GM23338 (cell line): Measurements from ENCODE around the gene ITLN1. TPM values are rescaled to one million over a fixed set of nuclear protein-coding genes. Genes with fewer than 3 reads are reported as not detected.
"Not testable (repeated sequence)": the region's sequence is repeated elsewhere in the genome, so short reads cannot be mapped to it uniquely, and the experiment has no call there.

Experiments used
- ATAC-seq: fragments of 200-7000 bp; cut with Tn5 transposase; 3 replicates; pipeline ENCODE4 v1.9.1; 2020
- DNase-seq: peaks from one replicate; pipeline ENCODE4 v3.0.0-alpha.2; 2015; ENCODE audit warnings: low spot score
- H2AFZ ChIP-seq: fragments of 200-600 bp; sonication (generic); 2 replicates; pipeline ENCODE4 v1.8.0; 2016; ENCODE audit warnings: antibody characterized with exemption, mild to moderate bottlenecking, moderate library complexity
- H3F3A ChIP-seq: fragments of 200-600 bp; sonication (generic); replicated peaks from 2 replicates; pipeline ENCODE4 v1.8.0; 2017; ENCODE audit warnings: antibody characterized with exemption, mixed run types, low read depth
- H3K27ac ChIP-seq: fragments of 200-600 bp; sonication (generic); 2 replicates; pipeline ENCODE4 v1.6.1; 2016; ENCODE audit warnings: low read depth
- H3K27me3 ChIP-seq: fragments of 200-600 bp; sonication (generic); 2 replicates; pipeline ENCODE4 v1.8.0; 2016; ENCODE audit warnings: mild to moderate bottlenecking, mixed run types, moderate library complexity; ENCODE audit not compliant: insufficient read depth
- H3K36me3 ChIP-seq: fragments of 200-600 bp; sonication (generic); 2 replicates; pipeline ENCODE4 v1.8.0; 2016; ENCODE audit warnings: mild to moderate bottlenecking; ENCODE audit not compliant: insufficient read depth
- H3K4me1 ChIP-seq: fragments of 200-600 bp; sonication (generic); 2 replicates; pipeline ENCODE4 v1.8.0; 2016; ENCODE audit warnings: mild to moderate bottlenecking, moderate library complexity; ENCODE audit not compliant: insufficient read depth
- H3K4me2 ChIP-seq: fragments of 200-600 bp; sonication (generic); 2 replicates; pipeline ENCODE4 v1.7.1; 2017; ENCODE audit warnings: mixed run types
- H3K4me3 ChIP-seq: fragments of 200-600 bp; sonication (generic); 2 replicates; pipeline ENCODE4 v1.6.1; 2016; ENCODE audit warnings: mixed run types
- H3K79me2 ChIP-seq: fragments of 200-600 bp; sonication (generic); replicated peaks from 2 replicates; pipeline ENCODE4 v1.8.0; 2017; ENCODE audit warnings: mild to moderate bottlenecking; ENCODE audit not compliant: insufficient read depth
- H3K9me2 ChIP-seq: fragments of 200-600 bp; sonication (generic); 2 replicates; pipeline ENCODE4 v1.8.0; 2017; ENCODE audit not compliant: insufficient read depth
- H4K20me1 ChIP-seq: fragments of 200-600 bp; sonication (generic); replicated peaks from 2 replicates; pipeline ENCODE4 v1.8.0; 2017; ENCODE audit warnings: mild to moderate bottlenecking; ENCODE audit not compliant: insufficient read depth
- H3K27ac Mint-ChIP-seq: 2 replicates; pipeline ENCODE4 v1.8.0; 2020; ENCODE audit warnings: inconsistent platforms, mild to moderate bottlenecking, moderate library complexity, mixed read lengths
- H3K27me3 Mint-ChIP-seq: 3 replicates; pipeline ENCODE4 v1.8.0; 2022; ENCODE audit warnings: low read depth, mild to moderate bottlenecking, moderate library complexity, mixed read lengths, inconsistent platforms; ENCODE audit not compliant: insufficient read depth, poor library complexity
- H3K36me3 Mint-ChIP-seq: 3 replicates; pipeline ENCODE4 v1.8.0; 2021; ENCODE audit warnings: low read depth, mild to moderate bottlenecking, inconsistent platforms, moderate library complexity, mixed read lengths
- H3K4me1 Mint-ChIP-seq: 3 replicates; pipeline ENCODE4 v1.8.0; 2020; ENCODE audit warnings: mild to moderate bottlenecking, inconsistent platforms, mixed read lengths
- H3K4me3 Mint-ChIP-seq: 3 replicates; pipeline ENCODE4 v1.8.0; 2021; ENCODE audit warnings: moderate library complexity, mild to moderate bottlenecking, inconsistent platforms, mixed read lengths
- H3K9me3 Mint-ChIP-seq: 3 replicates; pipeline ENCODE4 v1.8.0; 2020; ENCODE audit warnings: moderate library complexity, mild to moderate bottlenecking, inconsistent platforms, mixed read lengths
- EZH2 ChIP-seq: fragments of 200-600 bp; sonication (generic); IDR thresholded peaks from one replicate; pipeline ENCODE4 v1.8.0; 2017; ENCODE audit warnings: antibody characterized with exemption, mild to moderate bottlenecking, low read depth; ENCODE audit not compliant: unreplicated experiment
- JUNB ChIP-seq: IDR thresholded peaks from one replicate; pipeline ENCODE4 v1.6.1; 2016; ENCODE audit warnings: antibody characterized with exemption; ENCODE audit not compliant: unreplicated experiment
- NANOG ChIP-seq: IDR thresholded peaks from 2 replicates; pipeline ENCODE4 v1.6.1; 2016; ENCODE audit warnings: antibody characterized with exemption, borderline replicate concordance
- STAT1 ChIP-seq: IDR thresholded peaks from one replicate; pipeline ENCODE4 v1.6.1; 2016; ENCODE audit warnings: antibody characterized with exemption; ENCODE audit not compliant: unreplicated experiment
- polyA plus RNA-seq: library from polyadenylated mRNA; unstranded; fragments of >200 nt; fragmentation: Nextera tagmentation; extraction: Ambion mirVana; gene quantifications from 2 replicates; pipeline ENCODE4 v1.2.1, GENCODE V29; 2016
- total RNA-seq: library from RNA; depleted of rRNA; stranded (reverse); fragments of >200 nt; shearing (Covaris generic); gene quantifications from 2 replicates; pipeline ENCODE4 v1.2.3, GENCODE V29; 2014
- TF ChIP-seq, protein P1 (sequence below): fragments of 250-450 bp; sonication (Bioruptor Pico); IDR thresholded peaks from 2 replicates; pipeline ENCODE4 v1.5.0; 2020; ENCODE audit warnings: mild to moderate bottlenecking, moderate library complexity
- TF ChIP-seq, protein P2 (sequence below): IDR thresholded peaks from one replicate; pipeline ENCODE4 v1.6.1; 2018; ENCODE audit warnings: antibody characterized with exemption; ENCODE audit not compliant: unreplicated experiment
- TF ChIP-seq, protein P3 (sequence below): IDR thresholded peaks from 2 replicates; pipeline ENCODE4 v1.6.1; 2016; ENCODE audit warnings: antibody characterized with exemption

ITLN1 gene
- total and polyA plus RNA-seq, 2 experiments from 2014 or later, result not detected

DNA sequence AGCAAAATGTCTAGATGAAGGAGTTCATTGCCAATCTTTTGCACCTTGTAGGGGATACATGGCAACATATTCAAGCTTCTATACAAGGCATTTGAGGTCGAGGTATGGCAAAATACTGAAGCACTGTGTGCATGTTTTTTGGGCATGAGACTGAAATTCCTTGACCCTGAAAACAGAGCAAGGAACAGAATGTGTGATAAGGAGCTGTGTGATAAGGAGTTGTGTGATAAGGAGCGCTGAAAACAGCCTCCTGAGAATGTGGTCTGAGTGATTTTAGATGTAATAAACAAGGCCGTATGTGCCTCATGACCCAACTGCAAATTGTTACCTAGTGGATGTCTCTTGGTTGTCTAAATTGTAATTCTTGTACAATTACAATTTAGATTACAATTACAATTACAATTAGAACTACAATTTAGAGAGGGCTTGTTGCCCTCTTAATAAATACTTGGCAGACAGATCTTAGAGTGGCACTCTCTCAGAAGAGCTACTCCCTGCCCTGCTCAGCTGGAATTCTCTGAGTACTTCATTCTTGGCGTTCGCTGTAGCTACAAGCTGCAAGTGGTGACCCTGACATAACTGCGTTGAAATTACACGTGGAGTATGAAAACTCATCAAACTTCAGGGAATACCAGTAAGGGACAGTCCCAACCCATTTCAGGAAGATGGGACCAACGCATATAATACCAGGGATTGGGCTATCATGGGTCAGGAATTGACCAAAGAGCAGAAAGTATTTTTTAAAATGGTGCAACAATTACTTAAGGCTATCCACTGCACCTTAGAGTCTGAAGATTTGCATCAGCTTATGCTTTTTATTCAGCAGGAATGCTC lies 20.0 kb upstream of the ITLN1 start (continued):
- TF ChIP-seq, protein P1, sequence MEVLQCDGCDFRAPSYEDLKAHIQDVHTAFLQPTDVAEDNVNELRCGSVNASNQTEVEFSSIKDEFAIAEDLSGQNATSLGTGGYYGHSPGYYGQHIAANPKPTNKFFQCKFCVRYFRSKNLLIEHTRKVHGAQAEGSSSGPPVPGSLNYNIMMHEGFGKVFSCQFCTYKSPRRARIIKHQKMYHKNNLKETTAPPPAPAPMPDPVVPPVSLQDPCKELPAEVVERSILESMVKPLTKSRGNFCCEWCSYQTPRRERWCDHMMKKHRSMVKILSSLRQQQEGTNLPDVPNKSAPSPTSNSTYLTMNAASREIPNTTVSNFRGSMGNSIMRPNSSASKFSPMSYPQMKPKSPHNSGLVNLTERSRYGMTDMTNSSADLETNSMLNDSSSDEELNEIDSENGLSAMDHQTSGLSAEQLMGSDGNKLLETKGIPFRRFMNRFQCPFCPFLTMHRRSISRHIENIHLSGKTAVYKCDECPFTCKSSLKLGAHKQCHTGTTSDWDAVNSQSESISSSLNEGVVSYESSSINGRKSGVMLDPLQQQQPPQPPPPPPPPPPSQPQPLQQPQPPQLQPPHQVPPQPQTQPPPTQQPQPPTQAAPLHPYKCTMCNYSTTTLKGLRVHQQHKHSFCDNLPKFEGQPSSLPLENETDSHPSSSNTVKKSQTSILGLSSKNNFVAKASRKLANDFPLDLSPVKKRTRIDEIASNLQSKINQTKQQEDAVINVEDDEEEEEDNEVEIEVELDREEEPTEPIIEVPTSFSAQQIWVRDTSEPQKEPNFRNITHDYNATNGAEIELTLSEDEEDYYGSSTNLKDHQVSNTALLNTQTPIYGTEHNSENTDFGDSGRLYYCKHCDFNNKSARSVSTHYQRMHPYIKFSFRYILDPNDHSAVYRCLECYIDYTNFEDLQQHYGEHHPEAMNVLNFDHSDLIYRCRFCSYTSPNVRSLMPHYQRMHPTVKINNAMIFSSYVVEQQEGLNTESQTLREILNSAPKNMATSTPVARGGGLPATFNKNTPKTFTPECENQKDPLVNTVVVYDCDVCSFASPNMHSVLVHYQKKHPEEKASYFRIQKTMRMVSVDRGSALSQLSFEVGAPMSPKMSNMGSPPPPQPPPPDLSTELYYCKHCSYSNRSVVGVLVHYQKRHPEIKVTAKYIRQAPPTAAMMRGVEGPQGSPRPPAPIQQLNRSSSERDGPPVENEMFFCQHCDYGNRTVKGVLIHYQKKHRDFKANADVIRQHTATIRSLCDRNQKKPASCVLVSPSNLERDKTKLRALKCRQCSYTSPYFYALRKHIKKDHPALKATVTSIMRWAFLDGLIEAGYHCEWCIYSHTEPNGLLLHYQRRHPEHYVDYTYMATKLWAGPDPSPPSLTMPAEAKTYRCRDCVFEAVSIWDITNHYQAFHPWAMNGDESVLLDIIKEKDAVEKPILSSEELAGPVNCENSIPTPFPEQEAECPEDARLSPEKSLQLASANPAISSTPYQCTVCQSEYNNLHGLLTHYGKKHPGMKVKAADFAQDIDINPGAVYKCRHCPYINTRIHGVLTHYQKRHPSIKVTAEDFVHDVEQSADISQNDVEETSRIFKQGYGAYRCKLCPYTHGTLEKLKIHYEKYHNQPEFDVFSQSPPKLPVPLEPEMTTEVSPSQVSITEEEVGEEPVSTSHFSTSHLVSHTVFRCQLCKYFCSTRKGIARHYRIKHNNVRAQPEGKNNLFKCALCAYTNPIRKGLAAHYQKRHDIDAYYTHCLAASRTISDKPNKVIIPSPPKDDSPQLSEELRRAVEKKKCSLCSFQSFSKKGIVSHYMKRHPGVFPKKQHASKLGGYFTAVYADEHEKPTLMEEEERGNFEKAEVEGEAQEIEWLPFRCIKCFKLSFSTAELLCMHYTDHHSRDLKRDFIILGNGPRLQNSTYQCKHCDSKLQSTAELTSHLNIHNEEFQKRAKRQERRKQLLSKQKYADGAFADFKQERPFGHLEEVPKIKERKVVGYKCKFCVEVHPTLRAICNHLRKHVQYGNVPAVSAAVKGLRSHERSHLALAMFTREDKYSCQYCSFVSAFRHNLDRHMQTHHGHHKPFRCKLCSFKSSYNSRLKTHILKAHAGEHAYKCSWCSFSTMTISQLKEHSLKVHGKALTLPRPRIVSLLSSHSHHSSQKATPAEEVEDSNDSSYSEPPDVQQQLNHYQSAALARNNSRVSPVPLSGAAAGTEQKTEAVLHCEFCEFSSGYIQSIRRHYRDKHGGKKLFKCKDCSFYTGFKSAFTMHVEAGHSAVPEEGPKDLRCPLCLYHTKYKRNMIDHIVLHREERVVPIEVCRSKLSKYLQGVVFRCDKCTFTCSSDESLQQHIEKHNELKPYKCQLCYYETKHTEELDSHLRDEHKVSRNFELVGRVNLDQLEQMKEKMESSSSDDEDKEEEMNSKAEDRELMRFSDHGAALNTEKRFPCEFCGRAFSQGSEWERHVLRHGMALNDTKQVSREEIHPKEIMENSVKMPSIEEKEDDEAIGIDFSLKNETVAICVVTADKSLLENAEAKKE (CRISPR knock-in tag), result no peak
- no peak for TF ChIP-seq STAT1

DNA sequence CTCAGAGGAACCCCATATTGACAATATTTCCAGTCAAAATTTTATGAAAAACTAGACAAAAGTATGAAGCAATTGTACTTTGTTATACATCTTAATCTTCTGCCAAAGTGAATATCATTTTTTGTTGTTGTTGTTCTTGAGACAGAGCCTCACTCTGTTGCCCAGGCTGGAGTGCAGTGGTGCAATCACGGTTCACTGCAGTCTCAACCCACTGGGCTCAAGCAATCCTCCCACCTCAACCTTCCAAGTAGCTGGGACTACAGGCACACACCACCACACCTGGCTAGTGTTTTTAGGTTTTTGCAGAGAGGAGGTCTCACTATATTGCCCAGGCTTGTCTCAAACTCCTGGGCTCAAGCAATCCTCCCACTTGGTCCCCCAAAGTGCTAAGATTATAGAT lies 17.3 kb upstream of the ITLN1 start:
- H3K79me2 ChIP-seq, H3K27me3 ChIP-seq, H3K4me1 ChIP-seq, H3F3A ChIP-seq, H3K27me3 Mint-ChIP-seq, H4K20me1 ChIP-seq, ATAC-seq, H3K4me3 Mint-ChIP-seq, H3K36me3 Mint-ChIP-seq, H3K4me1 Mint-ChIP-seq, H3K9me2 ChIP-seq, DNase-seq, H3K36me3 ChIP-seq, H3K4me2 ChIP-seq, H3K27ac ChIP-seq, H3K4me3 ChIP-seq, H3K27ac Mint-ChIP-seq, H3K9me3 Mint-ChIP-seq, H2AFZ ChIP-seq: not testable (repeated sequence)

DNA sequence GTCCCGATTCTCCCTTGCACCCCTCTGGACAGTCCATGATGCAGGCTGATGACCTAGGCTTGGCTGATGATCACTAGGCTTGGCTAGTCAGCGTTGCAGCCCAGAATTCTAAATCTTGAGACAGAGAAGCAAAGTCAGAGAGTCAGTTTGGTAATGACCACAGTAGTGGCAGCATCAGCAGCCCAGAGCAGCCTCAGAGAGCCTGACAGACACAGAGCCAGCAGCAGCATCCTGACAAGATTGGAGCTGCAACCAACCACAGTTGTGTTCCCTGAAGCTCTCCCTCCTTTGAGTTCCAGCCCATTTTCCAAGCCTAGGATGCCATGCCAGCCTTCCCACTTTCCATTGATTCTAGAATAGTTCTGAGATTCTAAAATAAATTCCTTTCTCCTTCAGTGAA lies 16.8 kb upstream of the ITLN1 start:
- Histone ChIP-seq H3K4me3 (no peak overlapping the region), H3F3A (no peaks in the 10 kb centered on the region), H3K9me2 (no peaks in the 10 kb centered on the region), H3K79me2 (no peaks in the 10 kb centered on the region), H3K36me3 (no peaks in the 10 kb centered on the region), H3K27ac (no peak overlapping the region), H3K4me1 (no peaks in the 10 kb centered on the region), H2AFZ (0 out of 2 replicates have a peak overlapping the region, but pooled peaks have one; percentile 23), H3K27me3 (no peaks in the 10 kb centered on the region), H4K20me1 (no peaks in the 10 kb centered on the region), H3K4me2 (no peak overlapping the region)
- H3K9me3 Mint-ChIP-seq, result peaks cover 2% of the 10 kb centered on the region; the same call in 1 of the 3 replicates
- H3K4me1 Mint-ChIP-seq, result no peaks in the 10 kb centered on the region; the same call in 2 of the 3 replicates
- ATAC-seq (no peak), DNase-seq (no peak)
- H3K4me3 Mint-ChIP-seq, result no peak overlapping the region
- no peaks in the 10 kb centered on the region for H3K36me3 Mint-ChIP-seq
- peaks cover 4% of the 10 kb centered on the region for H3K27me3 Mint-ChIP-seq
- H3K27ac Mint-ChIP-seq, result no peak overlapping the region
- TF ChIP-seq EZH2, result no peak
- TF ChIP-seq, protein P2, sequence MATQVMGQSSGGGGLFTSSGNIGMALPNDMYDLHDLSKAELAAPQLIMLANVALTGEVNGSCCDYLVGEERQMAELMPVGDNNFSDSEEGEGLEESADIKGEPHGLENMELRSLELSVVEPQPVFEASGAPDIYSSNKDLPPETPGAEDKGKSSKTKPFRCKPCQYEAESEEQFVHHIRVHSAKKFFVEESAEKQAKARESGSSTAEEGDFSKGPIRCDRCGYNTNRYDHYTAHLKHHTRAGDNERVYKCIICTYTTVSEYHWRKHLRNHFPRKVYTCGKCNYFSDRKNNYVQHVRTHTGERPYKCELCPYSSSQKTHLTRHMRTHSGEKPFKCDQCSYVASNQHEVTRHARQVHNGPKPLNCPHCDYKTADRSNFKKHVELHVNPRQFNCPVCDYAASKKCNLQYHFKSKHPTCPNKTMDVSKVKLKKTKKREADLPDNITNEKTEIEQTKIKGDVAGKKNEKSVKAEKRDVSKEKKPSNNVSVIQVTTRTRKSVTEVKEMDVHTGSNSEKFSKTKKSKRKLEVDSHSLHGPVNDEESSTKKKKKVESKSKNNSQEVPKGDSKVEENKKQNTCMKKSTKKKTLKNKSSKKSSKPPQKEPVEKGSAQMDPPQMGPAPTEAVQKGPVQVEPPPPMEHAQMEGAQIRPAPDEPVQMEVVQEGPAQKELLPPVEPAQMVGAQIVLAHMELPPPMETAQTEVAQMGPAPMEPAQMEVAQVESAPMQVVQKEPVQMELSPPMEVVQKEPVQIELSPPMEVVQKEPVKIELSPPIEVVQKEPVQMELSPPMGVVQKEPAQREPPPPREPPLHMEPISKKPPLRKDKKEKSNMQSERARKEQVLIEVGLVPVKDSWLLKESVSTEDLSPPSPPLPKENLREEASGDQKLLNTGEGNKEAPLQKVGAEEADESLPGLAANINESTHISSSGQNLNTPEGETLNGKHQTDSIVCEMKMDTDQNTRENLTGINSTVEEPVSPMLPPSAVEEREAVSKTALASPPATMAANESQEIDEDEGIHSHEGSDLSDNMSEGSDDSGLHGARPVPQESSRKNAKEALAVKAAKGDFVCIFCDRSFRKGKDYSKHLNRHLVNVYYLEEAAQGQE, result no peak
- TF ChIP-seq, protein P3, sequence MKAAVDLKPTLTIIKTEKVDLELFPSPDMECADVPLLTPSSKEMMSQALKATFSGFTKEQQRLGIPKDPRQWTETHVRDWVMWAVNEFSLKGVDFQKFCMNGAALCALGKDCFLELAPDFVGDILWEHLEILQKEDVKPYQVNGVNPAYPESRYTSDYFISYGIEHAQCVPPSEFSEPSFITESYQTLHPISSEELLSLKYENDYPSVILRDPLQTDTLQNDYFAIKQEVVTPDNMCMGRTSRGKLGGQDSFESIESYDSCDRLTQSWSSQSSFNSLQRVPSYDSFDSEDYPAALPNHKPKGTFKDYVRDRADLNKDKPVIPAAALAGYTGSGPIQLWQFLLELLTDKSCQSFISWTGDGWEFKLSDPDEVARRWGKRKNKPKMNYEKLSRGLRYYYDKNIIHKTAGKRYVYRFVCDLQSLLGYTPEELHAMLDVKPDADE, result no peak
- no peak for TF ChIP-seq JUNB
- no peak for TF ChIP-seq NANOG
